ENCODE data around the gene AP1M1.

AP1M1 gene

DNA sequence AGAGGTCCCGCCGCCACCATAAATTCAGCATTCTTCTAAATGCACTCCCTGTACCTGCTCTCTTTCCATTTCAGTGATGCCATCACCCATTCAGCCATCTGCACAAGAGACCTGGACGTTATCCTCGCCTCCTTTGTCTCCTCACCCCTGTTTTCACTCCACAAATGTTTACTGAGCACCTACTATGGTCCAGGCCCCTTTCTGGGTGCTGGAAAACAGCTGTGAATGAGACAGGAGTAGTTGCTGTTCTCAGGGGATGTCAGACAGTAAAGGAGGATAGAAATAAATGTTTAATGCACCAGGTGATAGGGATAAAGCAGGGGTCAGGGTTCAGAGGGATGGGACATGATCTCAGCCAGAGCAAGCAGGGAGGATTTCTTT is 3.3 kb downstream of the AP1M1 start:
- TF ChIP-seq, protein P1, sequence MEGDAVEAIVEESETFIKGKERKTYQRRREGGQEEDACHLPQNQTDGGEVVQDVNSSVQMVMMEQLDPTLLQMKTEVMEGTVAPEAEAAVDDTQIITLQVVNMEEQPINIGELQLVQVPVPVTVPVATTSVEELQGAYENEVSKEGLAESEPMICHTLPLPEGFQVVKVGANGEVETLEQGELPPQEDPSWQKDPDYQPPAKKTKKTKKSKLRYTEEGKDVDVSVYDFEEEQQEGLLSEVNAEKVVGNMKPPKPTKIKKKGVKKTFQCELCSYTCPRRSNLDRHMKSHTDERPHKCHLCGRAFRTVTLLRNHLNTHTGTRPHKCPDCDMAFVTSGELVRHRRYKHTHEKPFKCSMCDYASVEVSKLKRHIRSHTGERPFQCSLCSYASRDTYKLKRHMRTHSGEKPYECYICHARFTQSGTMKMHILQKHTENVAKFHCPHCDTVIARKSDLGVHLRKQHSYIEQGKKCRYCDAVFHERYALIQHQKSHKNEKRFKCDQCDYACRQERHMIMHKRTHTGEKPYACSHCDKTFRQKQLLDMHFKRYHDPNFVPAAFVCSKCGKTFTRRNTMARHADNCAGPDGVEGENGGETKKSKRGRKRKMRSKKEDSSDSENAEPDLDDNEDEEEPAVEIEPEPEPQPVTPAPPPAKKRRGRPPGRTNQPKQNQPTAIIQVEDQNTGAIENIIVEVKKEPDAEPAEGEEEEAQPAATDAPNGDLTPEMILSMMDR (IDR thresholded peaks at IDR 0.05; ENCODE audit: control insufficient read depth, insufficient read depth, low read depth, low read length, missing control alignments) = no peak
- H3K4me3 ChIP-seq (ENCODE audit: control insufficient read depth, low read depth, low read length) = no peak overlapping the region
- no peak for DNase-seq (ENCODE audit: low read depth)

DNA sequence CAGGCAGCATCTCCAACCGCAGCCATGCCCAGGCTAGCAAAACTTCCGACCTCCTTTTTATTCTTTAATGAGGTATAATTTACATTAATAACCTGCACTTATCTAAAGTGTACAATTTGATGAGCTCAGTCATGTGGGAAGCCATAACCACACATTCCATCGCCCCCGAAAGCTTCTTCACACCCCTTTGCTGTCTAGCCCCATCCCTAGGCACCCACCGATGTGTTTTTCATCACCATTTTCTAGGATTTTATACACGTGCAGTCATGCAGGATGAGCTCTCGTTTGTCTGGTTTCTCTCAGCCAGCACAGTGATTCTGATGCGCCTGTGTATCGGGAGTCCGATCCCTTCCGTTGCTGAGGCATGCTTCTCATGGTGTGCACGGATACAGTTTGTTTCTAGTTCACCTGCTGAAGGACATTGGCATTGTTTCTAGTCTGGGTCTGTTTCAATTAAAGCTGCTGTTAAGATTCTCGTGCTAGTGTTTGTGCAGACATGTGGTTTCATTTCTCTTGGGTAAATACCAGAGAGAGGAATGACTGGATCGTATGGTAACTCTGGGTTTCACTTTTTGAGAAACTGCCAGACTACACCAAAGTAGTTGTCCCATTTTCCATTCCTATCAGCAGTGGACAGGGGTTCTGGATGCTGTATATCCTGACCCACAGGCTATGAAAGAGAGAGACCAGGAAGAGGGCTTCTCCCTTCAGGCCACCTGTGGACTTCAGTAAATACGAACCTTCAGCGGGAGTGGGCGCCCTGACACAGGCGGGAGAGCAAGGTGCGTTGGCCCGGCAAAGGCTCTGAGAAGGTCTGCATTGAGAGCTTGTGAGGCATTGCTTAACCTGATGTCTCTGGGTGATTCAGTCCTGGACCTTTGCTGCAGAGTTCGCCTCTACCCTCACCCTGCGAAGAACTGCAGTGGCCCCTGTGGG is 4.9 kb downstream of the AP1M1 start:
- TF ChIP-seq, protein P1 (IDR thresholded peaks at IDR 0.05; ENCODE audit: control insufficient read depth, insufficient read depth, low read depth, low read length, missing control alignments) = no peak
- no peak overlapping the region for H3K4me3 ChIP-seq (ENCODE audit: control insufficient read depth, low read depth, low read length)
- no peak for DNase-seq (ENCODE audit: low read depth)

DNA sequence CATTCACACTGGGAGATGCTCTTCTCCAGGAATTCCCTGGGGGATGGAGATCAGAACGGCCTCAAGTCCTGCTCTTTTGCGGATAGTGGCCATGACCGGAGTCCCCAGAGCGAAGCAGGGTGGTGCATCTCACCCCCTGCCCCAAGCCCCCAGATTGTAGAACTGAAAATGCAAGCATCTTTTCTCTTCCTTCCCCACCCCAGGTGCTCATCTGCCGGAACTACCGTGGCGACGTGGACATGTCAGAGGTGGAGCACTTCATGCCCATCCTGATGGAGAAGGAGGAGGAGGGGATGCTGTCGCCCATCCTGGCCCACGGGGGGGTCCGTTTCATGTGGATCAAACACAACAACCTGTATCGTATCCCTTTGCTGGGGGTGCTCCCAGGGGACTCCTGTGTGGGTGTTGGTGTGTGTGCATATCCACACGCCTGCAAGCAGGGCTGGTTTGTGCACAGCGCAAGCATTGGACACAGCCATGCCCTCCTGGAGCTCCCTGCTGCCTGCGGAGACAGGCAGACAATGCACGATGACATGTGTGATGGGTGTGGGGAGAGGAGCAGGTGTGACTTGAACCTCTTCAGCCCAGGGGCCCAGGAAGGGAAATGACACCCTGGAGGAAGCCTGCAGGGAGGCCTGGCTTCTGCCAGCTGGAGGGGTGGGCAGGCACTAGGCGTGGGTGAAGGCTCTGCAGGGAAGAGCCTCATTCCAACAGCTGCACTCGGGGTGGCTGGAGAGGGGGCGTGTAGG is 5.7 kb downstream of the AP1M1 start:
- H3K4me3 ChIP-seq (ENCODE audit: control insufficient read depth, low read depth, low read length) = no peak overlapping the region
- DNase-seq (ENCODE audit: low read depth) = no peak
- TF ChIP-seq, protein P1 (IDR thresholded peaks at IDR 0.05; ENCODE audit: control insufficient read depth, insufficient read depth, low read depth, low read length, missing control alignments) = no peak

DNA sequence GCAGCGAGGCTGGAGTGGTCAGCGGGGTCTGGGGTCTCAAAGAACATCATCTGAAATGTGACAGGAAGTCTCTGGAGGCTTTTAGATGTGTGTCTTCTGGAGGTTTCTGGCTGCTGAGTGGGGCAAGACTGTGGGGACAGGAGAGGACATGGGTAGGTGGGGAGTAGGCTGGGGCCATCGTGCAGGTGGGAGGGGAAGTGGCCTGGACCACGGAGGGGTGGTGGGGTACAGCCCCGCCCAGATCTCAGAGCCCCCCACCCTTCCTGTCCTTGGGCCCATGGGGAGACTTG is 6.2 kb downstream of the AP1M1 start:
- DNase-seq (ENCODE audit: low read depth) = no peak
- no peak overlapping the region for H3K4me3 ChIP-seq (ENCODE audit: control insufficient read depth, low read depth, low read length)
- TF ChIP-seq, protein P1 (IDR thresholded peaks at IDR 0.05; ENCODE audit: control insufficient read depth, insufficient read depth, low read depth, low read length, missing control alignments) = no peak

DNA sequence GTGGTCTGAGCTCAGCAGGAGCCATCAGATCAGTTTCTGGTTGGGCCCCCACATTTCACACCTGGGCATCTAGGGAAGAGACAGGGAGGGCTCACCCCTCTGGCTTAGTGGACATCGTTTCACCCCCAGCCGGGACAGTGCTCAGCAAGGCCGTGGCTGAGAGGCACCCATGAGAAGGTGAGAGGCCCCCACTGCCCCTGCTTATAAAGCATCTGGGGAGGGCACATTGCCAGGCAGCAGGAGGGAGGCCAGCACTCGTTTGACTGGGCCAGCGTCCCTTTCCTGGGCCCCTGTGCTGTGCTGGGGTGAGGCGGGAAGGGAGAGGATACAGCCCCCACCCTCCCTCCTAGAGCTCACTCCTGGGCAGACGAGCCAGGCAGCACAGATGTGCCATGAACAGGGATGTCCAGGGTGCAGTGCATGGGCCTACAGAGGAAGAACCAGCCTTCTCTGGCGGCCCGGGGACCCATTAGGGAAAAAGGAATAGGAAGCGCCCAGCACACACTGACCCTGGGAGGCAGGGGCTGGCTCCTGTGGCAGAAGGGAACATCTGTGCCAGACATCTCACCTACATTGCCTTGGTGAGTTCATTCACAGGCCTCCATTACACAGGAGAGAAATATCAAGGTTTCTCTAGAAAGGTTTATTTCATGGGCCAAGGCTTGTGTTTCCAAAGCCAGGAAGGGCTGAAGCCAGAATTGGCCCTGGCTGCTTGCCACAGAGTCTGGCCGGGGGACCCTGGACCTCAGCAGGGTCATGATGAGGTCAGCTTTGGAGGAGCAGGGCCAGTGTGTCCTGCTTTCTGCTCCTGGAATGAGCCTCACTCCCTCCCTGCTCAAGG is 7.7 kb downstream of the AP1M1 start:
- no peak overlapping the region for H3K4me3 ChIP-seq (ENCODE audit: control insufficient read depth, low read depth, low read length)
- TF ChIP-seq, protein P1 (IDR thresholded peaks at IDR 0.05; ENCODE audit: control insufficient read depth, insufficient read depth, low read depth, low read length, missing control alignments) = no peak
- no peak for DNase-seq (ENCODE audit: low read depth)

DNA sequence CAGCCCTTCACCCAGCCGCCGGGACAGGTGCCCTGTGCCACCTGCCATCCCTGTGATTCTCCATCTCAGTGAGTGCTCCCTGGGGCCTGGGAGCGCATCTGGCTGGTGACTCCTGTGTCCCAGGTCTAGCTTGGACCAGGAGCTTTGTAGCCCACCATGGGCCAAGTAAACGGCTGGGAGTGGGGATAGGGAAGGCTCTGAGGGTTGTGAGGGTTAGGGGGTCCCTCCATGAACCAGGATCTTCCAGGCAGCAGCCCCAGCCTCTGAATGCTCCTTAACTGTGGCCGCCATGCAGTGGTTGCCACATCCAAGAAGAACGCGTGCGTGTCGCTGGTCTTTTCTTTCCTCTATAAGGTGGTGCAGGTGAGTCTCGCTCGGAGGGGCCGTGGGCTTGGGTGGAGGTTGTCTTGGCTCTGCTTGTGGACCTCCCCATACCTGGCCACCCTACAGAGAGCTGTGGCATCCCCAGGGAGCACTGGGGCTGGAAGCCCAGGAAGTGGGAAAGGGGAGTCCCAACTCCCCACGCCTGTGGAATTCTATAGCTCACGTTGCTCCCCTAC is 8.4 kb downstream of the AP1M1 start:
- H3K4me3 ChIP-seq (ENCODE audit: control insufficient read depth, low read depth, low read length) = no peak overlapping the region
- DNase-seq (ENCODE audit: low read depth) = no peak
- TF ChIP-seq, protein P1 (IDR thresholded peaks at IDR 0.05; ENCODE audit: control insufficient read depth, insufficient read depth, low read depth, low read length, missing control alignments) = no peak

Measured in AG09309 (cell line).